Measurements from ENCODE around the gene CDK6. TPM values are rescaled to one million over a fixed set of nuclear protein-coding genes. Genes with fewer than 3 reads are reported as not detected.

Gene CDK6
- total RNA-seq, 4 donors from 2014 or later, result 1.2 to 6.9 (median 2.6) TPM

GRCh38 chr7:92560602-92561001 is 275.8 kb downstream of the CDK6 start:
- Histone ChIP-seq H3K27ac (no peak overlapping the region), H3K9me3 (no peaks in the 10 kb centered on the region), H3K27me3 (no peaks in the 10 kb centered on the region), H3K4me3 (no peak overlapping the region), H3K4me1 (no peaks in the 10 kb centered on the region), H3K36me3 (peaks cover 4 to 45% of the 10 kb centered on the region in 2 donors)
- in situ Hi-C loops (cut with MboI; ENCODE audit: low sequenced_read_pairs in 4 of 4), result loop anchor here in 1 of 4 donors (25.0 kb wide), 1 partner anchor 348 kb away; no protein-coding TSS in a partner anchor
- DNase-seq (no peak), ATAC-seq (no peak)
- intact Hi-C loops (cut with DNase I; ENCODE audit: low total_unique reads), result no loop called here
- TF ChIP-seq CTCF (IDR thresholded peaks at IDR 0.05 in 4 of 5, conservative IDR thresholded peaks at IDR 0.05 in 1 of 5) (no peak), POLR2A (IDR thresholded peaks at IDR 0.05) (no peak)

GRCh38 chr7:92557808-92558362 is 278.5 kb downstream of the CDK6 start:
- DNase-seq (no peak), ATAC-seq (no peak)
- TF ChIP-seq POLR2A (IDR thresholded peaks at IDR 0.05) (no peak), CTCF (IDR thresholded peaks at IDR 0.05 in 4 of 5, conservative IDR thresholded peaks at IDR 0.05 in 1 of 5) (no peak)
- peaks cover 4 to 23% of the 10 kb centered on the region in 2 donors for H3K36me3 ChIP-seq
- in situ Hi-C loops (cut with MboI; ENCODE audit: low sequenced_read_pairs in 4 of 4) (loop anchor here in 1 of 4 donors (25.0 kb wide), 1 partner anchor 346 kb away; no protein-coding TSS in a partner anchor), intact Hi-C loops (cut with DNase I; ENCODE audit: low total_unique reads) (no loop called here)
- no peak overlapping the region for H3K4me3 ChIP-seq
- H3K4me1 ChIP-seq, result no peaks in the 10 kb centered on the region
- H3K9me3 ChIP-seq, result no peaks in the 10 kb centered on the region
- no peaks in the 10 kb centered on the region for H3K27me3 ChIP-seq
- no peak overlapping the region for H3K27ac ChIP-seq

- TF ChIP-seq POLR2A (IDR thresholded peaks at IDR 0.05) (no peak), CTCF (IDR thresholded peaks at IDR 0.05 in 4 of 5, conservative IDR thresholded peaks at IDR 0.05 in 1 of 5) (no peak)
- Histone ChIP-seq H3K4me1 (no peaks in the 10 kb centered on the region), H3K36me3 (peaks cover 0 to 17% of the 10 kb centered on the region in 2 donors), H3K9me3 (no peaks in the 10 kb centered on the region), H3K27me3 (no peaks in the 10 kb centered on the region), H3K4me3 (no peak overlapping the region), H3K27ac (no peak overlapping the region)
- in situ Hi-C loops (cut with MboI; ENCODE audit: low sequenced_read_pairs in 4 of 4) (loop anchor here in 1 of 4 donors (25.0 kb wide), 1 partner anchor 345 kb away; no protein-coding TSS in a partner anchor), intact Hi-C loops (cut with DNase I; ENCODE audit: low total_unique reads) (no loop called here)
- DNase-seq, result no peak
- ATAC-seq, result no peak
Measured at GRCh38 chr7:92557249-92557648, 279.1 kb downstream of the CDK6 start.

Other genes starting within 250 kb of the CDK6 start
- gene FAM133B, start 246.2 kb downstream of the CDK6 start, total RNA-seq, result 10 to 100 TPM; 10.8 to 14.9 (median 12.6) TPM